CD4-positive, alpha-beta T cell (primary cell): Measurements from ENCODE around the gene TLX3. TPM values are rescaled to one million over a fixed set of nuclear protein-coding genes. Genes with fewer than 3 reads are reported as not detected.

Source experiments
- ATAC-seq: fragments of 200-7000 bp; cut with Tn5 transposase; one replicate; pipeline ENCODE4 v1.10.0; 2022; ENCODE audit warnings: mild to moderate bottlenecking; ENCODE audit not compliant: poor library complexity
- CTCF ChIA-PET: fragments of 350-600 bp; sonication (Branson Sonifier 250); formaldehyde crosslinking; loops from one replicate; lab custom pipeline; 2021; ENCODE audit warnings: antibody characterized with exemption, inconsistent platforms; lab: Charles Lee
- POLR2A ChIA-PET: fragments of 350-600 bp; sonication (Branson Sonifier 250); formaldehyde crosslinking; loops from one replicate; lab custom pipeline; 2021; ENCODE audit warnings: antibody characterized with exemption, inconsistent platforms; lab: Charles Lee
- DNase-seq, 14 experiments: peaks; one replicate each; pipeline ENCODE4 v3.0.0-alpha.2; 2013 to 2020; ENCODE audit warnings: mixed read lengths in 2 of 14
- H3K27ac ChIP-seq, 2 donors: one replicate each; pipeline versions ENCODE4 v1.5.1 to v1.7.0; 2013; ENCODE audit warnings: low read length in 2 of 2, low read depth in 1 of 2, mild to moderate bottlenecking in 1 of 2
- H3K27me3 ChIP-seq, 2 experiments: 1 replicate in 1 of 2; 2 replicates in 1 of 2; pipeline versions ENCODE4 v1.6.1 to v1.7.0; 2013; ENCODE audit warnings: low read length in 2 of 2, control low read depth in 1 of 2, mild to moderate bottlenecking in 1 of 2, moderate library complexity in 1 of 2; ENCODE audit not compliant: insufficient read depth in 2 of 2, control insufficient read depth in 1 of 2
- H3K36me3 ChIP-seq: one replicate; pipeline ENCODE4 v1.6.1; 2013; ENCODE audit warnings: low read length, control low read depth; ENCODE audit not compliant: insufficient read depth
- H3K4me1 ChIP-seq: one replicate; pipeline ENCODE4 v1.6.1; 2013; ENCODE audit warnings: low read length, control low read depth; ENCODE audit not compliant: insufficient read depth
- H3K4me3 ChIP-seq: one replicate; pipeline ENCODE4 v1.5.1; 2013; ENCODE audit warnings: mild to moderate bottlenecking, low read length, moderate library complexity
- H3K9me3 ChIP-seq, 2 experiments: 1 replicate in 1 of 2; 2 replicates in 1 of 2; pipeline versions ENCODE4 v1.6.1 to v1.7.0; 2013; ENCODE audit warnings: low read length in 2 of 2, mild to moderate bottlenecking in 2 of 2, control low read depth in 1 of 2, moderate library complexity in 1 of 2; ENCODE audit not compliant: control insufficient read depth in 1 of 2, insufficient read depth in 1 of 2
- H3K27ac Mint-ChIP-seq: one replicate; pipeline ENCODE4 v1.8.0; 2020; ENCODE audit warnings: mixed read lengths
- H3K27me3 Mint-ChIP-seq: one replicate; pipeline ENCODE4 v1.8.0; 2021; ENCODE audit warnings: mixed read lengths
- H3K36me3 Mint-ChIP-seq: one replicate; pipeline ENCODE4 v1.8.0; 2021; ENCODE audit warnings: low read depth, mixed read lengths
- H3K4me1 Mint-ChIP-seq: one replicate; pipeline ENCODE4 v1.8.0; 2021; ENCODE audit warnings: low read depth, mixed read lengths
- H3K4me3 Mint-ChIP-seq: one replicate; pipeline ENCODE4 v1.8.0; 2020; ENCODE audit warnings: mild to moderate bottlenecking, mixed read lengths
- H3K9me3 Mint-ChIP-seq: one replicate; pipeline ENCODE4 v1.8.0; 2020; ENCODE audit warnings: mixed read lengths
- intact Hi-C, 2 experiments: fragments of 100-400 bp; cut with DNase I in 1 of 2; cut with micrococcal nuclease in 1 of 2; formaldehyde crosslinking; loops; one replicate each; pipeline versions ENCODE4 v1.15.1 to v1.9.0; 2023 to 2025; cut with DNase I, micrococcal nuclease
- total RNA-seq, 174 experiments: library from RNA in 2 of 174; stranded (reverse) in 2 of 174; gene quantifications; one replicate each; pipeline ENCODE4 v1.2.3 and lab custom pipeline; 2021 to 2026
- TF ChIP-seq, protein P1 (sequence below): fragments of 200-600 bp; IDR thresholded peaks from one replicate; pipeline ENCODE4 v1.8.0; 2022; ENCODE audit warnings: antibody characterized with exemption, mild to moderate bottlenecking

Gene TLX3
- total RNA-seq, 2 experiments from 2014 or later, result not detected

DNA sequence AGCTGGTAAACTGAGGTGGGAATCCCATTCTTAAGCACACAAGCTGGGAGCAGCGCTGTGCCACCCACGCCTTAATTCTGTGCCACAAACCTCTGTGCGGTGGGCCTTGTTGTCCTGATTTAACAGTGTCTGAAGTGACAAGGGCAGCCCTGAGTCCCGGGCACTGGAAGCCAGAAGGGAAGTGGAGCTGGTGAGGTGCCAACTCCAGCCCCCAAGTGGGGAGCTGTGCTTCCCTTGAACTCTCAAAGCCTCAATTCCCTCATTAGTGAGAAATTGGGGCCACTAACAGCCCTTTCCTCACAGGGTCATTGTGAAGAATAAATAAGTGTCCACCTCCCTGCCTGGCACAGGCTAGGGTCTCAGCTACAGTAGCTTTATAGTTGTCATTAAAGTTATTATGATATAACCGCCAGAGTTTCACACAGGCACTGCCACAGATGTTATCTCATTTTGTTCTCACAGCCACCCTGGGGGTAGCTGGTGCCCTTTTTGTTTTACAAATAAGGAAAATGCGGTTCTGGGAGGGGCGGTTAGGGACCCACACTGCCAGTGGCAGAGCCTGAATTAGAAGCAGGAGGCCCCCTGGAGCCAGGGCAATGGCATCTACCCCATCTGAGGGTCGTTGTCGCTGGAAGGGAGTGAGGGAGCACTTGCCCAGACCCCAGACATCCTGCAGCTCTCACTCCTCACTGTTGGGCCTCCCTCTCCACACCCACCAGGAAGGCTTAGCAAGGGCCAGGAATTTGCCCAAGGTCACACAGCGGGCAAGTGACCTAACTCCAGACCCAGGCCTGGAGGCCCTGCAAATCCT, 2.1 kb upstream of the TLX3 start:
- Mint-ChIP-seq H3K9me3 (no peaks in the 10 kb centered on the region), H3K27me3 (peaks cover 71% of the 10 kb centered on the region), H3K4me3 (no peak overlapping the region), H3K4me1 (peaks cover 5% of the 10 kb centered on the region), H3K36me3 (no peaks in the 10 kb centered on the region), H3K27ac (no peak overlapping the region)
- Histone ChIP-seq H3K4me3 (no peak overlapping the region), H3K4me1 (peaks cover 21% of the 10 kb centered on the region), H3K36me3 (no peaks in the 10 kb centered on the region), H3K9me3 (peaks cover 0 to 23% of the 10 kb centered on the region in 2 experiments), H3K27ac (no peak overlapping the region), H3K27me3 (peaks cover 54 to 77% of the 10 kb centered on the region in 2 experiments)
- DNase-seq (no peak), ATAC-seq (no peak)
- ChIA-PET CTCF (no interaction called here), POLR2A (no interaction called here)
- TF ChIP-seq, protein P1, sequence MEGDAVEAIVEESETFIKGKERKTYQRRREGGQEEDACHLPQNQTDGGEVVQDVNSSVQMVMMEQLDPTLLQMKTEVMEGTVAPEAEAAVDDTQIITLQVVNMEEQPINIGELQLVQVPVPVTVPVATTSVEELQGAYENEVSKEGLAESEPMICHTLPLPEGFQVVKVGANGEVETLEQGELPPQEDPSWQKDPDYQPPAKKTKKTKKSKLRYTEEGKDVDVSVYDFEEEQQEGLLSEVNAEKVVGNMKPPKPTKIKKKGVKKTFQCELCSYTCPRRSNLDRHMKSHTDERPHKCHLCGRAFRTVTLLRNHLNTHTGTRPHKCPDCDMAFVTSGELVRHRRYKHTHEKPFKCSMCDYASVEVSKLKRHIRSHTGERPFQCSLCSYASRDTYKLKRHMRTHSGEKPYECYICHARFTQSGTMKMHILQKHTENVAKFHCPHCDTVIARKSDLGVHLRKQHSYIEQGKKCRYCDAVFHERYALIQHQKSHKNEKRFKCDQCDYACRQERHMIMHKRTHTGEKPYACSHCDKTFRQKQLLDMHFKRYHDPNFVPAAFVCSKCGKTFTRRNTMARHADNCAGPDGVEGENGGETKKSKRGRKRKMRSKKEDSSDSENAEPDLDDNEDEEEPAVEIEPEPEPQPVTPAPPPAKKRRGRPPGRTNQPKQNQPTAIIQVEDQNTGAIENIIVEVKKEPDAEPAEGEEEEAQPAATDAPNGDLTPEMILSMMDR, result no peak
- intact Hi-C loops, result no loop called here

DNA sequence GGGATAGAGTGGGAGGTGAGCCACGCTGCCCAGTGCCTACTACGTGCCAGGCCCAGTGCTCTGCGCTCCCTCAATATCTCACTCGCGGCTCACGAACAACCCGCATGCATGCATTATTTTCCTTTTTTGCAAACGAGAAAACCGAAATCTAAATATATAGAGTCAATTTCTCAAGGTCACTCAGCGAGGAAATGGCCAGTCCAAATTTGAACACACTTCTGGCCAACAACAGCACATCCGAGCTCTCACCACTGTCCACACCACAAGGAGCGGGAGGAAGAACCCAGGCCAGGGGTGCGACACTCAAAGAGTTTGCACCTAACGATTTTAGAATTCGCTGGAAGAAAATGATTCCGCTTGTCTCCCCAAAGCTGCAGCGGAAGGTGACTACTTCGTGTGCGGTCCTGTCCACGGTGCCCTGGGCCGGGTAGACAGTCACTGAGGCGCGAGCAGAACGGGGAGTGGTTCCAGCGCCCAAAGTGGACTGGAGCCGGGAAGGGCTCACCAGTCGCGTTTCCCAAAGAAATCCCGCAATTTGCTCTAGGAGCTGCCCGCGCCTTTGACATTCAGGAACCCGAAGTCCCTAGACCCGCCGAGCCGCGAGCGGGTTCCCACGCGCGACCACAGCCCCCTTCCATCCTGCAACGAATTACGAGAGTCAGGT, 1.1 kb upstream of the TLX3 start:
- DNase-seq, result no peak
- no peaks in the 10 kb centered on the region for H3K36me3 ChIP-seq
- peaks cover 57 to 86% of the 10 kb centered on the region in 2 experiments for H3K27me3 ChIP-seq
- H3K9me3 Mint-ChIP-seq, result no peaks in the 10 kb centered on the region
- H3K9me3 ChIP-seq, result peaks cover 0 to 30% of the 10 kb centered on the region in 2 experiments
- no peak overlapping the region for H3K27ac Mint-ChIP-seq
- H3K4me1 ChIP-seq, result peaks cover 29% of the 10 kb centered on the region
- TF ChIP-seq, protein P1, result no peak
- peaks cover 8% of the 10 kb centered on the region for H3K4me1 Mint-ChIP-seq
- H3K4me3 Mint-ChIP-seq, result no peak overlapping the region
- no peak overlapping the region for H3K4me3 ChIP-seq
- POLR2A ChIA-PET, result no interaction called here
- no peaks in the 10 kb centered on the region for H3K36me3 Mint-ChIP-seq
- peaks cover 69% of the 10 kb centered on the region for H3K27me3 Mint-ChIP-seq
- intact Hi-C loops, result no loop called here
- CTCF ChIA-PET, result no interaction called here
- no peak overlapping the region for H3K27ac ChIP-seq
- ATAC-seq, result no peak

DNA sequence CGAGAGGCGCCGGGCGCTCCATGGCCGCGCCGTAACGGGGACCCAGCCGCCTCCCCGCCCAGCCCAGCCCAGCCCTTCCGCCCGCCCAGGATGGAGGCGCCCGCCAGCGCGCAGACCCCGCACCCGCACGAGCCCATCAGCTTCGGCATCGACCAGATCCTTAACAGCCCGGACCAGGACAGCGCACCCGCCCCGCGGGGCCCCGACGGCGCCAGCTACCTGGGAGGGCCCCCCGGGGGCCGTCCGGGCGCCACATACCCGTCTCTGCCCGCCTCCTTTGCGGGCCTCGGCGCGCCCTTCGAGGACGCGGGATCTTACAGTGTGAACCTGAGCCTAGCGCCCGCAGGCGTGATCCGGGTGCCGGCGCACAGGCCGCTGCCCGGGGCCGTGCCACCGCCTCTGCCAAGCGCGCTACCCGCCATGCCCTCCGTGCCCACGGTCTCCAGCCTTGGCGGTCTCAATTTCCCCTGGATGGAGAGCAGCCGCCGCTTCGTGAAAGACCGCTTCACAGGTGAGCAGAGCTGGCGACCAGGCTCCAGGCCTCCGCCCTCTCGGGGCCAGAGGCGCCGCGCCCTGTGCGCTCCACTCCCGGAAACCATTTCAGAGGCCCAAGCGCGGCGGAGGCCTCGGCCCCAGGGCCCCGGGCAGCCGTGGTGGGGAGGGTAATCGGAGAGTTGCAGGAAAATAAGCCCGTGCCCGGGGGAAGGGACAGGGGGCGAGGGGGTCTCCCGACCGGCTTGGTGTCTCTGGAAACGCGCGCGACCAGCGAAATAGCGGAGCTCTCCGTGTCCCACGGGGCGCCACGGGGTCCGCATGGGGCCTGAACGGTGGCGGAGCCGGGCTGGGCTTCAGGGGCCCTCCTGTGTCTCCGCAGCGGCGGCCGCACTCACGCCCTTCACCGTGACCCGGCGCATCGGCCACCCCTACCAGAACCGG, 496 bp downstream of the TLX3 start:
- peaks cover 65% of the 10 kb centered on the region for H3K27me3 Mint-ChIP-seq
- H3K4me1 Mint-ChIP-seq, result peaks cover 18% of the 10 kb centered on the region
- no peak overlapping the region for H3K27ac Mint-ChIP-seq
- ChIA-PET POLR2A (no interaction called here), CTCF (no interaction called here)
- Histone ChIP-seq H3K27me3 (peaks cover 63 to 85% of the 10 kb centered on the region in 2 experiments), H3K27ac (no peak overlapping the region), H3K36me3 (no peaks in the 10 kb centered on the region), H3K4me1 (peaks cover 35% of the 10 kb centered on the region), H3K4me3 (no peak overlapping the region), H3K9me3 (peaks cover 0 to 37% of the 10 kb centered on the region in 2 experiments)
- no peak overlapping the region for H3K4me3 Mint-ChIP-seq
- intact Hi-C loops, result no loop called here
- TF ChIP-seq, protein P1, result no peak
- DNase-seq (no peak), ATAC-seq (no peak)
- H3K9me3 Mint-ChIP-seq, result no peaks in the 10 kb centered on the region
- no peaks in the 10 kb centered on the region for H3K36me3 Mint-ChIP-seq
